Smooth muscle cell (in vitro differentiated cells): ENCODE data around the gene MARK2. TPM values are rescaled to one million over a fixed set of nuclear protein-coding genes. Genes with fewer than 3 reads are reported as not detected.

Experiments
- DNase-seq: peaks from one replicate; lab custom pipeline; 2025; ENCODE audit not compliant: unreplicated experiment; lab: John Stamatoyannopoulos, UW
- H2AFZ ChIP-seq: fragments of 200-600 bp; sonication (generic); 2 replicates; pipeline ENCODE4 v1.6.0; 2016; ENCODE audit warnings: antibody characterized with exemption, low read depth, mild to moderate bottlenecking
- H3F3A ChIP-seq: fragments of 200-600 bp; sonication (generic); 2 replicates; pipeline ENCODE4 v1.6.0; 2017; ENCODE audit warnings: antibody characterized with exemption, low read depth
- H3K27ac ChIP-seq: fragments of 200-600 bp; sonication (generic); 2 replicates; pipeline ENCODE4 v1.5.1; 2016; ENCODE audit warnings: low read depth, mild to moderate bottlenecking
- H3K27me3 ChIP-seq: fragments of 200-600 bp; sonication (generic); 2 replicates; pipeline ENCODE4 v1.6.1; 2016; ENCODE audit warnings: low read depth, mild to moderate bottlenecking
- H3K36me3 ChIP-seq: fragments of 200-600 bp; sonication (generic); 2 replicates; pipeline ENCODE4 v1.5.1; 2016; ENCODE audit warnings: low read depth
- H3K4me1 ChIP-seq: fragments of 200-600 bp; sonication (generic); 2 replicates; pipeline ENCODE4 v1.5.1; 2016; ENCODE audit warnings: low read depth
- H3K4me2 ChIP-seq: fragments of 200-600 bp; sonication (generic); 2 replicates; pipeline ENCODE4 v1.6.0; 2016; ENCODE audit warnings: mild to moderate bottlenecking
- H3K4me3 ChIP-seq: fragments of 200-600 bp; sonication (generic); 2 replicates; pipeline ENCODE4 v1.5.1; 2016; ENCODE audit warnings: mild to moderate bottlenecking
- H3K79me2 ChIP-seq: fragments of 200-600 bp; sonication (generic); 2 replicates; pipeline ENCODE4 v1.6.0; 2016; ENCODE audit warnings: low read depth, mild to moderate bottlenecking
- H3K9ac ChIP-seq: fragments of 200-600 bp; sonication (generic); 2 replicates; pipeline ENCODE4 v1.6.0; 2016; ENCODE audit warnings: low read depth
- H3K9me3 ChIP-seq: fragments of 200-600 bp; sonication (generic); replicated peaks from 2 replicates; pipeline ENCODE4 v1.5.1; 2016; ENCODE audit warnings: low read depth
- H4K20me1 ChIP-seq: fragments of 200-600 bp; sonication (generic); 2 replicates; pipeline ENCODE4 v1.6.0; 2016; ENCODE audit warnings: low read depth
- WGBS: methylation state at CpG from one replicate; pipeline ENCODE4 v1.1.7; 2016; ENCODE audit warnings: low lambda C conversion rate; 5-methylcytosine and 5-hydroxymethylcytosine counted together
- polyA plus RNA-seq: library from polyadenylated mRNA; unstranded; fragments of >200 nt; fragmentation: Nextera tagmentation; extraction: Ambion mirVana; gene quantifications from 2 replicates; pipeline ENCODE4 v1.2.1, GENCODE V29; 2016
- total RNA-seq: library from RNA; depleted of rRNA; stranded (reverse); fragments of >200 nt; gene quantifications from 2 replicates; pipeline ENCODE4 v1.2.3, GENCODE V29; 2014
- TF ChIP-seq, protein P1 (sequence below): fragments of 200-600 bp; sonication (generic); IDR thresholded peaks from 2 replicates; pipeline ENCODE4 v1.5.1; 2017; ENCODE audit warnings: borderline replicate concordance, mild to moderate bottlenecking, antibody characterized with exemption; ENCODE audit not compliant: insufficient read depth, poor library complexity, severe bottlenecking

Gene MARK2
- total and polyA plus RNA-seq, 2 experiments from 2014 or later = 14.2 to 23.3 TPM

DNA sequence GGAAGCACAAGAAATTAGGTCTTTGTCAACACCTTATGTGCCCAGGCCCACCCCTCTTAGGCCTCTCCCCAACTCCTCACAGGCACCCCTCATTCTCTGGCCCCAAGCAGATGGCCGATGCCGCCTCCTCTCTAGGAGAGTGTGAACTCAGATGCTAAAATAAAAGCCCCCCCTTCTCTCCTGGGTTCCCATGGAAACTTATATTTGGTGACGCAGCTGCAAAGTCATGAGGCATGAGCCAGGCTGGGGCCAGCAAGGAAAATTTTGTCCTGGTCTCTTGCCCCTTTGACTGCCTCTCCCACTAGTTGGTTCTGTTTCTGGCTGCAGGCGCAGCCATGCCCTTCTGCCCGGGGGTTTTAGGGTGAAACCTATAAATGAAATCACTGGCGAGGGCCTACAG is 66.3 kb downstream of the MARK2 start:
- Histone ChIP-seq H3F3A (no peaks in the 10 kb centered on the region), H3K4me3 (no peak overlapping the region), H4K20me1 (peaks cover 4% of the 10 kb centered on the region), H3K36me3 (peaks cover 5% of the 10 kb centered on the region), H2AFZ (no peak overlapping the region), H3K9me3 (no peaks in the 10 kb centered on the region), H3K4me2 (no peak overlapping the region), H3K4me1 (peaks cover 14% of the 10 kb centered on the region), H3K27me3 (no peaks in the 10 kb centered on the region), H3K27ac (no peak overlapping the region), H3K79me2 (no peaks in the 10 kb centered on the region), H3K9ac (no peak overlapping the region)
- WGBS = 93% methylated on average over 6 of the region's 6 CpGs
- DNase-seq = no peak
- TF ChIP-seq, protein P1, sequence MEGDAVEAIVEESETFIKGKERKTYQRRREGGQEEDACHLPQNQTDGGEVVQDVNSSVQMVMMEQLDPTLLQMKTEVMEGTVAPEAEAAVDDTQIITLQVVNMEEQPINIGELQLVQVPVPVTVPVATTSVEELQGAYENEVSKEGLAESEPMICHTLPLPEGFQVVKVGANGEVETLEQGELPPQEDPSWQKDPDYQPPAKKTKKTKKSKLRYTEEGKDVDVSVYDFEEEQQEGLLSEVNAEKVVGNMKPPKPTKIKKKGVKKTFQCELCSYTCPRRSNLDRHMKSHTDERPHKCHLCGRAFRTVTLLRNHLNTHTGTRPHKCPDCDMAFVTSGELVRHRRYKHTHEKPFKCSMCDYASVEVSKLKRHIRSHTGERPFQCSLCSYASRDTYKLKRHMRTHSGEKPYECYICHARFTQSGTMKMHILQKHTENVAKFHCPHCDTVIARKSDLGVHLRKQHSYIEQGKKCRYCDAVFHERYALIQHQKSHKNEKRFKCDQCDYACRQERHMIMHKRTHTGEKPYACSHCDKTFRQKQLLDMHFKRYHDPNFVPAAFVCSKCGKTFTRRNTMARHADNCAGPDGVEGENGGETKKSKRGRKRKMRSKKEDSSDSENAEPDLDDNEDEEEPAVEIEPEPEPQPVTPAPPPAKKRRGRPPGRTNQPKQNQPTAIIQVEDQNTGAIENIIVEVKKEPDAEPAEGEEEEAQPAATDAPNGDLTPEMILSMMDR = no peak

DNA sequence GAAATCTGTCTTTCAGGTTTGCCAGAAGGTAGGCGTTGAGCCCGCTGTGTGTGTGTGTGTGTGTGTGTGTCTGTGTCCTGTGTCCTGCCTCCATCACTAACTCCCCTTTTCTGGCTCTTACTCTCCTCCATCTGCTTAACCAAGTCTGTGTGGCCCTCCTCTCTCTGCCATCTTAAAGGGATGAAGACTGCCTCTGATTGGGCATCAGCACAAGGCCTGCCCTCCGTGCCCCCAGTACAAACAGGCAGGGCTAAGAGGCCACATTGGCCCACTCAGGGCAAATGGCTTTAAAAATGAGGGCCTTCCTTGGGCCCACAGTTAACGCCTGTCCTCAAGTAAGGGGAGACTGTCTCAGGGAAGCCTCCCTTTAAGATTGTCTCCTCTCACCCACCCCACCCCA is 67.2 kb downstream of the MARK2 start:
- WGBS = 96% methylated on average over 4 of the region's 4 CpGs
- TF ChIP-seq, protein P1 = no peak
- no peaks in the 10 kb centered on the region for H3K79me2 ChIP-seq
- no peak for DNase-seq
- peaks cover 23% of the 10 kb centered on the region for H3K4me1 ChIP-seq
- no peak overlapping the region for H3K9ac ChIP-seq
- no peak overlapping the region for H3K27ac ChIP-seq
- peaks cover under 1% of the 10 kb centered on the region for H4K20me1 ChIP-seq
- H3F3A ChIP-seq = peaks cover 4% of the 10 kb centered on the region
- no peak overlapping the region for H2AFZ ChIP-seq
- no peak overlapping the region for H3K4me3 ChIP-seq
- no peaks in the 10 kb centered on the region for H3K36me3 ChIP-seq
- no peak overlapping the region for H3K4me2 ChIP-seq
- H3K9me3 ChIP-seq = no peaks in the 10 kb centered on the region
- no peaks in the 10 kb centered on the region for H3K27me3 ChIP-seq

DNA sequence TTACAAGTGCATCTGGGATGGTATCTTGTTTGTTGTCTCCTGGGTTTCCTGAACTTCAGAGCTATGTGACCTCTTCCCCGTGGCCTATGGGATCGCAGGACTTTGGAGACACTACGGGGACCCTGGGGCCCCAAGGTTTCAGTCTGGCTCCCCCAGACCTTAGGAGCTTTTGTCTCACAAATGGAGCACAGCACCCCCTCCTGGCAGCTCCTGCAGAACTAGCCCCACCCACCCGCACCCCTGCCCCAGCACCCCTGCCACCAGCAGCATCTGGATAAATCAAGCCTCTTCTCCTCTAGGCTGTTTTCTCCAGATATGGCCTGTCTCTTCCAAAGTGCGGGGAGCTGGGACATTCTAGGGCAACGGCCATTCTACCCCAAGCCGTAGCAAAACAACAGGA is 67.7 kb downstream of the MARK2 start:
- no peaks in the 10 kb centered on the region for H3K9me3 ChIP-seq
- H3K4me1 ChIP-seq = peaks cover 27% of the 10 kb centered on the region
- H3F3A ChIP-seq = peaks cover 5% of the 10 kb centered on the region
- DNase-seq = no peak
- no peaks in the 10 kb centered on the region for H3K79me2 ChIP-seq
- H3K27me3 ChIP-seq = no peaks in the 10 kb centered on the region
- no peak overlapping the region for H3K27ac ChIP-seq
- H2AFZ ChIP-seq = no peak overlapping the region
- H3K4me2 ChIP-seq = no peak overlapping the region
- 96% methylated on average over 7 of the region's 7 CpGs for WGBS
- H3K36me3 ChIP-seq = no peaks in the 10 kb centered on the region
- H4K20me1 ChIP-seq = no peaks in the 10 kb centered on the region
- TF ChIP-seq, protein P1 = peak; percentile 28
- no peak overlapping the region for H3K4me3 ChIP-seq
- H3K9ac ChIP-seq = no peak overlapping the region

DNA sequence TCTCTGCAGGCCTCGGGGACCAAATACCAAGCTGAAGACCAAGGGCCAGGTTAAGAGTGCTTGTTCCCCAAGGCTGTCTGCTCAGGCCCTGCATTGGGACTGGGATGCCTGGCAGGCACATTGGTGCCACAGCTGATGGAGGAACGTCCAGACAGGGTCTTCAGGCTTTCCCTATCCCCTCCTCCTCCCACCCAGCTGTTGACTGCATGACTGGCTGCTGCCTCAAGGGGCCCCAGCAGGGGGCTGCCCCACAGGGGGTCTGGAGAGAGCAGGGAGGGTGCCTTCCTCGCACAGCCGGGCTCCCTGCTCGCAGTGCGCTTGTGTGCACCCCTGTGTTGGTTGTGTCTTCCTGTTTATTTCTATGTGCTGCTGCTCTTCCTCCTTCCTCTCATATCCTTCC is 68.2 kb downstream of the MARK2 start:
- Histone ChIP-seq H3K4me3 (no peak overlapping the region), H4K20me1 (no peaks in the 10 kb centered on the region), H3K27me3 (no peaks in the 10 kb centered on the region), H3K9me3 (no peaks in the 10 kb centered on the region), H2AFZ (no peak overlapping the region), H3K36me3 (no peaks in the 10 kb centered on the region), H3K79me2 (no peaks in the 10 kb centered on the region), H3K4me1 (peaks cover 27% of the 10 kb centered on the region), H3K27ac (no peak overlapping the region), H3K9ac (no peak overlapping the region), H3K4me2 (no peak overlapping the region), H3F3A (peaks cover 6% of the 10 kb centered on the region)
- TF ChIP-seq, protein P1 = no peak
- WGBS = 88% methylated on average over 6 of the region's 6 CpGs
- DNase-seq = no peak
